ENCODE results near the gene HOMER2. TPM values are rescaled to one million over a fixed set of nuclear protein-coding genes. Genes with fewer than 3 reads are reported as not detected.
A peak's percentile ranks its signal among the peaks of the same experiment; 100 is the strongest.

The HOMER2 gene
- total and polyA plus RNA-seq, 2 of the 13 experiments (the other 11 are each of a cell fraction or from before 2014, with no cell fraction given) = 12.9 to 14.1 TPM

DNA sequence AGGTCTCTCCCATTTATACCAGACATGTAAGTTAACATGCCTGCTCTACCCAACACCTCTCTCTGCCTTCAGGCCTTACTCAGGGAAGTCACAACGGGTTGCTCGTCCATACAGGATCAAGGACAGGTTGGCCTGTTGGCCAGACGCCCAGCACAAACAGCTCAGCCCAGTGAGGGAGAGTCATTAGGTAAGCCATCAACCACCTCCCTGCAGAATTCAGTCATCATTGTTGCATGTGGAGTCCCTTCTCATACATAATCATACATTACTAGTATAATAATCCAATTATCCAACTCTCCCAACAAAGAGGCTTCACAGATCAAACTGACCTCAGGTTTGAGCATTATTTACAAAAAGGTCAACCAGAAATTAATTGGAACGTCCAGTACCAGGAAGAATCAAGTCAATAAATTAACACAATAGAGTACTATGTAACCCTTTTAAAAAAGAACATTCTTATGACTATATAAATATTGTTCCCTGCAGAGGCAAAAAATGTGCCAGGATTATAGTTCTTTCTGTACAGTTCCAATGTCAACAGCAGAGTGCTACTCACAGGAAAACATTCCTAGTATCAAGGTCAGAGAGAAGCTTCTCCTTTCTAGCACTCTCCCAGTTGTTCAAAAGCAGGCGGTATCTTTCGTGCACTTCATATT, 33.2 kb downstream of the HOMER2 start (continued):
- TF ChIP-seq, protein P1, sequence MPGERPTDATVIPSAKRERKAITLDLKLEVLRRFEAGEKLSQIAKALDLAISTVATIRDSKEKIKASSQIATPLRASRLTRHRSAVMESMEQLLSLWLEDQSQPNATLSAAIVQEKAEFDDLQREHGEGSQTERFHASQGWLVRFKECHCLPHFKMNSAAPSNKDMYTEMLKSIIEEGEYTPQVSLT (CRISPR knock-in tag; IDR thresholded peaks at IDR 0.05; ENCODE audit: borderline replicate concordance, low read depth) = no peak
- no peak for TF ChIP-seq NFYC (CRISPR knock-in tag; IDR thresholded peaks at IDR 0.05)
- TF ChIP-seq, protein P2, sequence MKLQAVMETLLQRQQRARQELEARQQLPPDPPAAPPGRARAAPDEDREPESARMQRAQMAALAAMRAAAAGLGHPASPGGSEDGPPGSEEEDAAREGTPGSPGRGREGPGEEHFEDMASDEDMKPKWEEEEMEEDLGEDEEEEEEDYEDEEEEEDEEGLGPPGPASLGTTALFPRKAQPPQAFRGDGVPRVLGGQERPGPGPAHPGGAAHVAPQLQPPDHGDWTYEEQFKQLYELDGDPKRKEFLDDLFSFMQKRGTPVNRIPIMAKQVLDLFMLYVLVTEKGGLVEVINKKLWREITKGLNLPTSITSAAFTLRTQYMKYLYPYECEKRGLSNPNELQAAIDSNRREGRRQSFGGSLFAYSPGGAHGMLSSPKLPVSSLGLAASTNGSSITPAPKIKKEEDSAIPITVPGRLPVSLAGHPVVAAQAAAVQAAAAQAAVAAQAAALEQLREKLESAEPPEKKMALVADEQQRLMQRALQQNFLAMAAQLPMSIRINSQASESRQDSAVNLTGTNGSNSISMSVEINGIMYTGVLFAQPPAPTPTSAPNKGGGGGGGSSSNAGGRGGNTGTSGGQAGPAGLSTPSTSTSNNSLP (IDR thresholded peaks at IDR 0.05; ENCODE audit: low read depth, low read length) = peak; percentile 81
- peak; percentile 58 for TF ChIP-seq FOSL2 (CRISPR knock-in tag; IDR thresholded peaks at IDR 0.05)
- peak; percentile 88 for TF ChIP-seq TBX3 (IDR thresholded peaks at IDR 0.05; ENCODE audit: borderline replicate concordance)
- no peak for TF ChIP-seq TAF15 (IDR thresholded peaks at IDR 0.05; ENCODE audit: low read depth, low read length, poor library complexity, severe bottlenecking)
- TF ChIP-seq ZNF501 (CRISPR knock-in tag; IDR thresholded peaks at IDR 0.05) = peak; percentile 43; the same call in 1 of the 2 replicates
- TF ChIP-seq, protein P3, sequence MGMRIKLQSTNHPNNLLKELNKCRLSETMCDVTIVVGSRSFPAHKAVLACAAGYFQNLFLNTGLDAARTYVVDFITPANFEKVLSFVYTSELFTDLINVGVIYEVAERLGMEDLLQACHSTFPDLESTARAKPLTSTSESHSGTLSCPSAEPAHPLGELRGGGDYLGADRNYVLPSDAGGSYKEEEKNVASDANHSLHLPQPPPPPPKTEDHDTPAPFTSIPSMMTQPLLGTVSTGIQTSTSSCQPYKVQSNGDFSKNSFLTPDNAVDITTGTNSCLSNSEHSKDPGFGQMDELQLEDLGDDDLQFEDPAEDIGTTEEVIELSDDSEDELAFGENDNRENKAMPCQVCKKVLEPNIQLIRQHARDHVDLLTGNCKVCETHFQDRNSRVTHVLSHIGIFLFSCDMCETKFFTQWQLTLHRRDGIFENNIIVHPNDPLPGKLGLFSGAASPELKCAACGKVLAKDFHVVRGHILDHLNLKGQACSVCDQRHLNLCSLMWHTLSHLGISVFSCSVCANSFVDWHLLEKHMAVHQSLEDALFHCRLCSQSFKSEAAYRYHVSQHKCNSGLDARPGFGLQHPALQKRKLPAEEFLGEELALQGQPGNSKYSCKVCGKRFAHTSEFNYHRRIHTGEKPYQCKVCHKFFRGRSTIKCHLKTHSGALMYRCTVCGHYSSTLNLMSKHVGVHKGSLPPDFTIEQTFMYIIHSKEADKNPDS (CRISPR knock-in tag; IDR thresholded peaks at IDR 0.05) = no peak
- TF ChIP-seq, protein P4, sequence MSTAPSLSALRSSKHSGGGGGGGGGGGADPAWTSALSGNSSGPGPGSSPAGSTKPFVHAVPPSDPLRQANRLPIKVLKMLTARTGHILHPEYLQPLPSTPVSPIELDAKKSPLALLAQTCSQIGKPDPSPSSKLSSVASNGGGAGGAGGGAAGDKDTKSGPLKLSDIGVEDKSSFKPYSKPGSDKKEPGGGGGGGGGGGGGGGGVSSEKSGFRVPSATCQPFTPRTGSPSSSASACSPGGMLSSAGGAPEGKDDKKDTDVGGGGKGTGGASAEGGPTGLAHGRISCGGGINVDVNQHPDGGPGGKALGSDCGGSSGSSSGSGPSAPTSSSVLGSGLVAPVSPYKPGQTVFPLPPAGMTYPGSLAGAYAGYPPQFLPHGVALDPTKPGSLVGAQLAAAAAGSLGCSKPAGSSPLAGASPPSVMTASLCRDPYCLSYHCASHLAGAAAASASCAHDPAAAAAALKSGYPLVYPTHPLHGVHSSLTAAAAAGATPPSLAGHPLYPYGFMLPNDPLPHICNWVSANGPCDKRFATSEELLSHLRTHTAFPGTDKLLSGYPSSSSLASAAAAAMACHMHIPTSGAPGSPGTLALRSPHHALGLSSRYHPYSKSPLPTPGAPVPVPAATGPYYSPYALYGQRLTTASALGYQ (CRISPR knock-in tag; IDR thresholded peaks at IDR 0.05) = peak; percentile 67
- TF ChIP-seq, protein P5, sequence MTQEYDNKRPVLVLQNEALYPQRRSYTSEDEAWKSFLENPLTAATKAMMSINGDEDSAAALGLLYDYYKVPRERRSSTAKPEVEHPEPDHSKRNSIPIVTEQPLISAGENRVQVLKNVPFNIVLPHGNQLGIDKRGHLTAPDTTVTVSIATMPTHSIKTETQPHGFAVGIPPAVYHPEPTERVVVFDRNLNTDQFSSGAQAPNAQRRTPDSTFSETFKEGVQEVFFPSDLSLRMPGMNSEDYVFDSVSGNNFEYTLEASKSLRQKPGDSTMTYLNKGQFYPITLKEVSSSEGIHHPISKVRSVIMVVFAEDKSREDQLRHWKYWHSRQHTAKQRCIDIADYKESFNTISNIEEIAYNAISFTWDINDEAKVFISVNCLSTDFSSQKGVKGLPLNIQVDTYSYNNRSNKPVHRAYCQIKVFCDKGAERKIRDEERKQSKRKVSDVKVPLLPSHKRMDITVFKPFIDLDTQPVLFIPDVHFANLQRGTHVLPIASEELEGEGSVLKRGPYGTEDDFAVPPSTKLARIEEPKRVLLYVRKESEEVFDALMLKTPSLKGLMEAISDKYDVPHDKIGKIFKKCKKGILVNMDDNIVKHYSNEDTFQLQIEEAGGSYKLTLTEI (CRISPR knock-in tag; conservative IDR thresholded peaks at IDR 0.05) = no peak
- 0 out of 2 replicates have a peak, but pooled peaks have one; percentile 13 for TF ChIP-seq MIER2 (CRISPR knock-in tag; IDR thresholded peaks at IDR 0.05)
- TF ChIP-seq ETV5 (CRISPR knock-in tag; IDR thresholded peaks at IDR 0.05; ENCODE audit: borderline replicate concordance) = no peak
- TF ChIP-seq DMAP1 (CRISPR knock-in tag; IDR thresholded peaks at IDR 0.05) = 0 out of 2 replicates have a peak, but pooled peaks have one; percentile 28
- TF ChIP-seq SAP130 (CRISPR knock-in tag; IDR thresholded peaks at IDR 0.05; ENCODE audit: low read depth) = peak; percentile 65
- peak; percentile 25; the same call in 1 of the 2 replicates for TF ChIP-seq ISL2 (CRISPR knock-in tag; IDR thresholded peaks at IDR 0.05)
- no peak for TF ChIP-seq KMT2B (CRISPR knock-in tag; IDR thresholded peaks at IDR 0.05)
- TF ChIP-seq RAD51 (IDR thresholded peaks at IDR 0.05; ENCODE audit: borderline replicate concordance) = no peak
- TF ChIP-seq ZNF3 (CRISPR knock-in tag; IDR thresholded peaks at IDR 0.05) = no peak; the same call in 1 of the 2 replicates
- TF ChIP-seq SOX5 (CRISPR knock-in tag; IDR thresholded peaks at IDR 0.05; ENCODE audit: borderline replicate concordance) = peak; percentile 88; the same call in 1 of the 2 replicates
- peak; percentile 93 for TF ChIP-seq SALL1 (CRISPR knock-in tag; IDR thresholded peaks at IDR 0.05)
